HG02763 (cell line): ENCODE results near the gene WWOX.

Experiments
- ATAC-seq: cut with Tn5 transposase; IDR thresholded peaks from one replicate; pipeline ENCODE4 v1.9.1; 2021; ENCODE audit warnings: mild to moderate bottlenecking, moderate library complexity; ENCODE audit not compliant: unreplicated experiment

WWOX gene

DNA sequence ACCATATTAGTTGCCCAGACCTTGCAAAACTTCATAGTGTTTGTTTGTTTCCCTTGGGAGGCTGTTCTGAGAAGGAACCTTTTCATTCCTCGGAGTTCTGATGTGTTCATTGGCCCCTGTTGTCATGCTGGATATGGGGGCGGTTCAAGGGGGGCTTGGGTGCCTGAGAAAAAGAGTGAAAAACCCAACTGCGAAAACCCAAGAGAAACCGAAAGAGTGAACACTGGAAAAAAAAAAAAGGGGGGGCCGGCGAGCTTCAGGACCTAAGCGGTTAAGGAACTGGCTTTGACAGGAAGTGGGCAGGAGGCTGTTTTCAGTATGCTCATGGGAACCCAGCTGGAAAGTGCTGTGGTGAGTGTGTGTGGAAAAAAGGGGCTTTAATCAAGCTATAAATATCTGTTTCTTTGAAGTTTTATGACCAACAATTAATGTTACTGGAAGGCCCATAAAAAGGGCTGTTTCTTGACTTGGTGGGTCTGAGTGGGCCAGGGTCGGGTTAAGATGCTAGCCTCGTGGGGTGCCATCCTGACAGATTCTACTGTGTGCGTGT lies 990.4 kb downstream of the WWOX start:
- ATAC-seq, result no peak

GRCh38 chr16:79090966-79091365 lies 991.5 kb downstream of the WWOX start:
- ATAC-seq, result no peak

DNA sequence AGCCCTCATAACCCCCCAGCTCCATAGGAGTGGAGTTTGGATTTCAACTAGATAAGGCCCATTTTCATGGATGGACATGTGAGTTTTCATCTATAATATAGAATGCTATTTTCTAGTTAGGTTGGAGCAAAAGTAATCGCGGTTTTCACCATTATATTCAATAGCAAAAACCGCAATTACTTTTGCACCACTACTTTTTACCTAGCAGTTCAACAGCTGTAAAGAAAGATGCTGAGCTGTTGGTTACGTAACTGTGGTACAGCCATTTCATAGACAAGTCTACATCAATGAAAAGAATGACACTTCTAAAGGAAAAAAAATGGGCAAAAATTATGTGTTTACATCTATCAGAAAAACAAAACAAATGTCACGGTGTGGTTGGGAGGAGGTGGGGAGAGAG lies 993.4 kb downstream of the WWOX start:
- no peak for ATAC-seq

DNA sequence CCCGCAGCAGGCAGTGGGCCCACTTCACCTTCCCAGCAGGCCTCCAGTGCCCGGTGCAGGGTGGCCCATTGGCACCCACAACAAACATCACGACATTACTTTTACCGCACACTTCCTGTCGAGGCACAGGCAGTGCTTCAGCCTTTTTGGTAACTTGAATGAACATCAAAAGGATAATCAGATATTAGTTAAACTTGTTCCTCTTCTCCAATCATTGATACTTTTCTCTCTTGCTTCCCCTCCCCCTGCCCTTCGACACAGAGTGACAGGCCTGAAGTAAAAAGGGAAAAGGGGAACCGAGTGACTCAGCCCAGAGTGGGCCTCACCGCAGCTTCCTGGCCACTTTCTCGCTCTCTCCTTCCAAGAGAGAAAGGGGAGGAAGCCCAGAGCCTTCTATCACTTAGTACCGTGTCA lies 994.1 kb downstream of the WWOX start:
- ATAC-seq, result no peak

DNA sequence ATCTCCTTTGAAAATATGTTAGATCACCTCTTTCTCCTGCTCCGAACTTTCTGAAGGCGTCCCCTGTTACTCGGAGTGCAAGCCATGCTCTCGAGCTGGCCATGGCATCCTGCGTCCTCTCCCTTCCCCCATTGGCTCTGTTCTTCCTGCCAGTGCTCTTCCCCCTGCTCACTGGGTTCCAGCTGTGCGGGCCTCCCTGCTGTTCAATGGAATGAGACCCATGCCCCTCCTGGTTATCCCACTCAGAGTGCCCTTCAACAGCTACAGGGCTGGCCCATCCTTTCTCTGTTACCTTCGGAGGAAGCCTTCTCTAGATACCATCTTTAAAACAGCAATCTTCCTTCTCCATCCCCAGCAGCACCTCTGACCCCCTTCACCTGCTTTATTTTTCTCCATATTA lies 996.8 kb downstream of the WWOX start:
- no peak for ATAC-seq

- no peak for ATAC-seq
Measured at GRCh38 chr16:79097166-79097565, 997.7 kb downstream of the WWOX start.

- no peak for ATAC-seq
Measured at GRCh38 chr16:79097771-79098170, 998.3 kb downstream of the WWOX start.

DNA sequence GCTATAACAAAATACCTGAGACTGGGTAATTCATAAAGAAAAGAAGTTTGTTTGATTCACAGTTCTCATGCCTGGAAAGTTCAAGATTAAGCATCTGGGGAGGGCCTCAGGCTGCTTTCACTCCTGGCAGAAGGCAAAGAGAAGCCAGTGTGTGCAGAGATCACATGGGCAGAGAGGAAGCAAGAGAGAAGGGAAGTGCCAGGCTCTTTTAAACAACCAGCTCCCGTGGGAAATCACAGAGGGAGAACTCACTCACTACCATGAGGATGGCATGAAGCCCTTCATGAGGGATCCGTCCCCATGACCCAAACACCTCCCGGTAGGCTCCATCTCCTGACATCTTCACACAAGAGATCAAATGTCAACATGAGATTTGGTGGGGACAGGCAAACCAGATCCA lies 999.5 kb downstream of the WWOX start:
- ATAC-seq, result no peak

GRCh38 chr16:79099716-79100115 lies 1000.3 kb downstream of the WWOX start:
- ATAC-seq, result no peak

DNA sequence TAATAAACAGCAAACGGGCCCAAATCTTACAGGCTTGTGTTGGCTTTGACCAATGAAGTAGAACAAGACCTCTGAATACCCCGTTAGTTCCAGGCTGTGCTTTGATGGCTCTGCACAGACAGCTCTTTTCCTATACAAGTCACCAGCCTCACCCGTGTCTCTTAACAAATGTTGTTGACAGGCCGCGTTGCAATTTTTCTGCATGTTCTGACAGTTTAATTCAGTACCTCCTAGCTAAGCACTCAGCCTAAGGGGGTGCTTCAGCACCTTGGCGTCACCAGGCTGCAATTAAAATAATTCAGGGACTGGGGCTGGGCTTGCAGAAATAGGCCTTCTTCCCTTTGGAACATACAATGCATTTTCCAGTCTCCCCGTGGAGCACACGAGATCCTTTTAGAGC lies 1001.0 kb downstream of the WWOX start:
- ATAC-seq, result no peak

DNA sequence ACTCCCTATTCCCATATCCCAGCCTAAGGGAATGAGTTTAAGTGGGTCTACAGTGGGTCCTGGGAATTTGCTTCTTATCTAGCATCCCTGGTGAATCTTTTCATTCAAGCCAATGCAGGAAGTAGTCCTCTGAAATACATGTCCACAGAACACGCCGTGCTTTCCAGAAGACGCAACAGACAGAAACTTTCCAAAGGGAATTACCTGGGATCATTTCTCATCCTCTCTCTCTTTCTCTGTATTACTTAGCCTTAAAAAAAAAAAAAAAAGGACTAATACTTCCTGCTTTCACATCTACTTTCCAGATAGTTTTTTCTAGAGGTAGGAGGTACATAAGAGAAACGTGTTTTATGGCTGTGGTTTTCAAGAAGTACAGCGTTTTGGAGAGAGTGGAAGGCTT lies 1002.0 kb downstream of the WWOX start:
- no peak for ATAC-seq

- ATAC-seq, result no peak
Measured at GRCh38 chr16:79104567-79104966, 1005.1 kb downstream of the WWOX start.

GRCh38 chr16:79107301-79107700 lies 1007.8 kb downstream of the WWOX start:
- ATAC-seq, result no peak

DNA sequence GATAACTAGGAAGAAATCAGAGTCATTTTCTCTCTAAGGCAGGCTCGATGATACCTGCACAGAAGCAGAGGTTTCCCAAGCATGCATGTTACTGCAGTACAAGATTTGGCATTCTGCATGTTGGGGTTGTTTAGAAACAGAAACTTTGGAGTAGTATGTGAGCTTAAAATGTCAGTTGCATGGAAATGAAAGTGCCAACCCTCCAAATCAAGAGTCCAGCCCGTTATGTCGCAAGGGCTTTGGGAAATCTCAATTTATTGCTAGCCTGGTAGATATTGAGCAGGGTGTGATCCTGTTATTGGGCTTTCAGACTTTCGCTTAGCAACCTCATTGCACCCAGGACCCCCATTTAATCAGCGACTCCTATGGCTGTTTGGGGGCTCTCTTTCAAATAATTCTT lies 1010.3 kb downstream of the WWOX start:
- no peak for ATAC-seq

DNA sequence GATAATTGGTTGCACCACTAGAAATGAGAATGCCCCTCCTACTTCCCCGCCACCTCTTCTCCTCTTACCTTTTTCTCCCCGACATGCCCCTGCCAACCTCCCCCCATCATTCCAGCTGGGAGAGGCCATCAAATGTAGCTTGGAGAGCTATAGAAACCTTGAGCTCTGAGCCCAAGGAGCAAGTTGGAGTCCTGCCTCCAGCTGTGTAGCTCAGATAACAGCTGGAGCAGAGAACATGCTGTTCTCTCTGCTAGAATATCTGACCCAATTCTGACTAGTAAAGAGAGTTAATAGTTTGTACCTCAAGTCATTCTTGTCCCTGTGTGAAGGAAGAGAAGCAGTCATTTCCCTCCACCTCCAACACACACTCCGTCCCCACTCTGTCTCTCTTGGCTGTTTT lies 1010.8 kb downstream of the WWOX start:
- no peak for ATAC-seq

DNA sequence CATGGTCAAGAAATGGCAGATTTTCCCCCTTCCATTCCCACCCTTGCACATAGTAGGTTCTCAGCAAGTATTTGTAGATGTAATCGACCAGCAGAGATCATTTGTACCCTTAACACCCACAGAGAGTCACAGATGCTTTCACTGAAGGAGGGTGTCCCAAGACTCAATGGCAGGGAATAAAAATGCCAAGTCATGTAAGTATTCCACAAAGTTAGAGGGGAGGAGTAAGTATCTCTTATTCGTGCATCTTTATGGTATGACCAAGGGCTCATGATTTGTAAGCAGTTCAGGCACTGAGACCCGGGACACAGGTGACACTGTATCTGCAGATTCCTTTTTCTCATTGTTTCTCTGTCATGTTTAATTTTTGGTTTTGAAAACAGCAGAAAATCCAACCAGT lies 1011.5 kb downstream of the WWOX start:
- ATAC-seq, result no peak

DNA sequence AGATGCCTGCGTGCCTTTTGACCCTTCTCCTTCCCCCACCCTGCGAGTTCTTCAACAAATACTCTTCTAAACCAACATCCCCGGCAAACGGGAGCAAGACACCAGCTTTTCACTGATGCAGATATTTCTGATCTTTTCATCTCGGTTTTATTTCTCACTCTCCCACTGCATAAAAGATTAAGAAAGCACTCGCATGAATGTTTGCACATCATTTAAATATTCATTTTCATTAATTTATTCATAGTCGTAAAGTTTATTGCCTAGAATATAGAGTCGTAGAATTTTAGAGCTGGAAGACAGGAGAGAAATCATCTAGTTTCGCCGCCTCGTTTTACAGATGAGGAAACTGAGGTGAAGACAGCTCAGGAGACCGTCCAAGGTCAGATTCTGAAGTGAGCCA lies 1013.0 kb downstream of the WWOX start:
- ATAC-seq, result no peak

- ATAC-seq, result no peak
Measured at GRCh38 chr16:79113826-79114225, 1014.4 kb downstream of the WWOX start.

DNA sequence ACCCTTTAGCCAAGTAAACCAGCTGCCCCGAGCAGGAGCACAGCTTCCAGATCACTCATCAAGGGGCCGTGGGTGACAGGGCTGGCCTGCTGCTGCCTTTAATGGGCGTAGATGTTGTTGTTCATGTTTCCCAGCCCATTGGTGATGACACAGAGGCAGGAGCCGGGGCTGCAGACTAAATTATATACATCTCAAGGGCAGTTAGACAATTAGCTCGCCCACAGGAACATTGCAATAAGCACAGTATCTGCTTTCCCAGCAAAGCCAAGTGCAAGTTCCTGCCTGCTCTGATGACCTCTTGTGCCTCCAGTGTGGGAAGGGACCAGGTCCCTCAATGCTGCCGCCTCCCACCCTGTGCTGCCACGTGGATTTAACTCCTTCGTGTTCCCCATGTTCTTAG lies 1015.3 kb downstream of the WWOX start:
- no peak for ATAC-seq

DNA sequence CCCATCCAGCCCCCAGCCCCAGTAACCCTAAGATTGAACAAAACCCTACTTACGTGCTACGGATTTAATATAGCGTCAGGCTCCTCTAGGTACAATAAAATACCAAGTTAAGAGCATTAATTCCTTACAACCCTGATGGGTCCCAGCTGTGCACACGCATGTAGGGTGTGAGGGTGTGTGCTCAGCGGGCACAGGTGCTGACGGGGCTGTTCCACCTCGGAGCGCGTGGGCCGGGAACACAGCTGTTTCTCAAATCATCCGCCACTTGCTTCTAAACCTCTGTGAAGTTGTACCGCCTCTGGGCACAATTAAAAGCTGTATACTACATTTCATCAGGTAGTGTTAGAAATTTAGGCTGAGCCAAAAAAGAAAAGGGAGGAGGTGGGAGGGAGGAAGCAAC lies 1022.5 kb downstream of the WWOX start:
- no peak for ATAC-seq

DNA sequence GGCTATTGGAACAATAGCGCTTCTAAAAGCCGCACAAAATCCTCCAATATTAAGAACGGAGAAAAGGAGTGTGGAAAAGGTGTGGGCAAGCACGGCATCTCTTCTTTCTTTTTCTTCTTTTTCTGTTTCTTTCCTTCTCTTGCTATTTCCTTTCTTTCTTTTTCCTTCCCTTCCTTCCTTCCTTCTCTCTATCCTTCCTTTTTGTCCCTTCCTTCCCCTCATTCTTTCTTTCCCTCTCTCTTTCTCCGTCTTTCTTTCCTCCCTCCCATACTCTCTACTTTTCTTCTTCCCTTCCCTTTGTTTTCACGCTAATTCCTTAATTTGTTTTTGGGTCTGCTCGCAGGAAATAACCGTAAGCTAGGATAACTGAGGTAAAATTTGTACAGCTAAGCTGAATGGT lies 1022.9 kb downstream of the WWOX start:
- no peak for ATAC-seq

- no peak for ATAC-seq
Measured at GRCh38 chr16:79124016-79124756, 1024.7 kb downstream of the WWOX start.

DNA sequence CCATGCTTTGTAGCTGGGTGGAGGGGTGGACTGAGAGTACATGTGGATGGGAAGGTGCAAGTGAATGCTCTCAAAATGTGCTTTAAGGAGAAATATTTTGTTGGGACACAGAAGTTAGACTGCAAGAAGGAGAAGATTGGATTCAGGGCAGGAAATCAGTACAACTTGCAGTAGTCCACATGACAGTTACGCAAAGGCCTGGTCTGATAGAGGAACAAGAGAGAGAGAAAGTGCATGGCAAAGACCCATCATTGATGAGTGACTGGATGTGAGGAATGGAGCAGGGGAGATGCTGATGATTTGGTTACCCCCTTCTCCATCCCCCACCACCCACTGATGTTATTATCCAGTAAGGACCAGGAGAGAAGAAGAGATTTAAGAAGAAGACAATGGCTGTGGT lies 1028.3 kb downstream of the WWOX start:
- ATAC-seq, result no peak
